C4-2B (cell line): ENCODE data around the gene DEAF1.

Source experiments
- CTCF ChIP-seq: fragments of 450-650 bp; conservative IDR thresholded peaks from 2 replicates; pipeline ENCODE4 v1.5.1; 2017; ENCODE audit warnings: mild to moderate bottlenecking
- ZFX ChIP-seq: fragments of 450-650 bp; IDR thresholded peaks from 2 replicates; pipeline ENCODE4 v1.6.1; 2017

DNA sequence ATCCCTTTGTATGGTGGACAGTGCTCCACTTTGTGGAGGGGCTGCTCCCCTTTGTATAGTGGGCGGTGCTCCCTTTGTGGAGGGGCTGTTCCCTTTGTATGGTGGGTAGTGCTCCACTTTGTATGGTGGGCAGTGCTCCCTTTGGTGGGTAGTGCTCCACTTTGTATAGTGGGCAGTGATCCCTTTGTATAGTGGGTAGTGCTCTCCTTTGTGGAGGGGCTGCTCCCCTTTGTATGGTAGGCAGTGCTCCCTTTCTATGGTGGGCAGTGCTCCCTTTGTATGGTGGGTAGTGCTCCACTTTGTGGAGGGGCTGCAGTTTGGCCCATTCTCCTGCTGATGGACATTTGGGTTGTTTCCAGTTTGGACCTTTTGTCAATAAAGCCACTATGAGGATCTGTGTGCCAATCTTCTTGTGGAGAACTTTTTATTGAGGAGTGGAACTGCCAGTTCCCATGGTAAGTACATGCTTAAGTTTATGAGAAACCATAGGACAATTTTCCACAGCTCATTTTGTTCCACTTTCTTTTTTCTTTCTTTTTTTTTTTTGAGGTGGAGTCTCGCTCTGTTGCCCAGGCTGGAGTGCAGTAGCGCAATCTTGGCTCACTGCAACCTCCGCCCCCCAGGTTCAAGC is 47.7 kb upstream of the DEAF1 start:
- no peak for TF ChIP-seq CTCF
- no peak for TF ChIP-seq ZFX
